ENCODE results near the gene SLC29A2. TPM values are rescaled to one million over a fixed set of nuclear protein-coding genes. Genes with fewer than 3 reads are reported as not detected.
A peak's percentile ranks its signal among the peaks of the same experiment; 100 is the strongest.

The SLC29A2 gene
- total RNA-seq, 1 experiment from 2014 or later: 7.0 TPM

DNA sequence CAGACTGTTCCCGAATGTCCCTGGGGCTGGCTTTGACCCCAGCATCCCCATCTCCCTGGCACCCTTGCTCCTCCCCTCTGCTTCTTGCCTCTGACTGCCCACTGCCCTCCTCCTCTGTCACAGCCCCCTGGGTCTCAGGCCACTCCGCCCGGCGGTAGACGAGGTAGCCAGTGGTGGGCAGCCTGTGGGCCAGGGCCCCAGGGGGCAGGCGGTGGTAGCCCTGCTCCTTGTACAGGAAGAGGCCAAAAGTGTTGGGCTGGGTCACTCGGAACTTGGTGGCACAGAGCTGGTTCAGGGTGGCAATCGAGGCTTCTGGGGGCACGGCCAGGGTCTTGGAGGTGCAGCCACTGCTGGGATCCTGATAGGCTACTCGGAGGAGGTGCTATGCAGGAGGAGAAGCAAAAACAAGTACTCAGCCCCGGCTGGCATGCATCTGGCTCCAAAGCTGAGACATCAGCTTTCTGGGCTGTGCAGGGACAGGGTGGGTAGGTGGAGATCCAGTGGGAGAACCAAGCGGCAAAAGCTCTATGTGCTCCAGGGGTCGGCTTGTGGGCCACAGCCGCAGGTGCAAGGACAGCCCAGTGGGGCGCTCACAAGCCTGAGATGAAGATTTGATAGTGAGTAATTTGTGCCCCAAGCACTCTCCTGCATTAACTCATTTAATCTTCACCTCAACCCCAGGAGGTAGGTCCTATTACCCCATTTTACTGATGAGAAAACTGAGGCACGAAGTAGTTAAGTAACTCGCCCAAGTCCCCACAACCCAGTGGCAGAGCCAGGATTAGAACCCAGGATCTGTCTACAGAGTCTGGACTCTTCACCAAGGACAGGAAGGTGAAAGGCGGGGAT is 39.0 kb downstream of the SLC29A2 start:
- intact Hi-C loops (cut with micrococcal nuclease): no loop called here
- DNase-seq (ENCODE audit: unreplicated experiment): no peak
- no peak overlapping the region for H3K27ac Mint-ChIP-seq (ENCODE audit: low read depth, unreplicated experiment)
- H3K4me1 Mint-ChIP-seq (ENCODE audit: insufficient read depth, unreplicated experiment): peaks cover 32% of the 10 kb centered on the region
- peaks cover 45% of the 10 kb centered on the region for H3K36me3 Mint-ChIP-seq (ENCODE audit: insufficient read depth, unreplicated experiment)
- H3K9me3 Mint-ChIP-seq (ENCODE audit: unreplicated experiment): no peaks in the 10 kb centered on the region
- ChIA-PET POLR2A (interaction anchor here (1.1 to 4.1 kb wide), 3 partner anchors 20 to 40 kb away, joined by 3 to 45 read pairs (median 5); no protein-coding TSS in a partner anchor), CTCF (interaction anchor here (0.6 to 6.0 kb wide), 4 partner anchors 11 to 50 kb away, joined by 3 to 48 read pairs (median 6); no protein-coding TSS in a partner anchor)
- TF ChIP-seq, protein P1, sequence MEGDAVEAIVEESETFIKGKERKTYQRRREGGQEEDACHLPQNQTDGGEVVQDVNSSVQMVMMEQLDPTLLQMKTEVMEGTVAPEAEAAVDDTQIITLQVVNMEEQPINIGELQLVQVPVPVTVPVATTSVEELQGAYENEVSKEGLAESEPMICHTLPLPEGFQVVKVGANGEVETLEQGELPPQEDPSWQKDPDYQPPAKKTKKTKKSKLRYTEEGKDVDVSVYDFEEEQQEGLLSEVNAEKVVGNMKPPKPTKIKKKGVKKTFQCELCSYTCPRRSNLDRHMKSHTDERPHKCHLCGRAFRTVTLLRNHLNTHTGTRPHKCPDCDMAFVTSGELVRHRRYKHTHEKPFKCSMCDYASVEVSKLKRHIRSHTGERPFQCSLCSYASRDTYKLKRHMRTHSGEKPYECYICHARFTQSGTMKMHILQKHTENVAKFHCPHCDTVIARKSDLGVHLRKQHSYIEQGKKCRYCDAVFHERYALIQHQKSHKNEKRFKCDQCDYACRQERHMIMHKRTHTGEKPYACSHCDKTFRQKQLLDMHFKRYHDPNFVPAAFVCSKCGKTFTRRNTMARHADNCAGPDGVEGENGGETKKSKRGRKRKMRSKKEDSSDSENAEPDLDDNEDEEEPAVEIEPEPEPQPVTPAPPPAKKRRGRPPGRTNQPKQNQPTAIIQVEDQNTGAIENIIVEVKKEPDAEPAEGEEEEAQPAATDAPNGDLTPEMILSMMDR (IDR thresholded peaks at IDR 0.05; ENCODE audit: unreplicated experiment): no peak
- H3K27me3 Mint-ChIP-seq (ENCODE audit: insufficient read depth, unreplicated experiment): no peaks in the 10 kb centered on the region
- no peak overlapping the region for H3K4me3 Mint-ChIP-seq (ENCODE audit: unreplicated experiment)
- BruUV-seq (replicated peaks): TSS peak; percentile 25

DNA sequence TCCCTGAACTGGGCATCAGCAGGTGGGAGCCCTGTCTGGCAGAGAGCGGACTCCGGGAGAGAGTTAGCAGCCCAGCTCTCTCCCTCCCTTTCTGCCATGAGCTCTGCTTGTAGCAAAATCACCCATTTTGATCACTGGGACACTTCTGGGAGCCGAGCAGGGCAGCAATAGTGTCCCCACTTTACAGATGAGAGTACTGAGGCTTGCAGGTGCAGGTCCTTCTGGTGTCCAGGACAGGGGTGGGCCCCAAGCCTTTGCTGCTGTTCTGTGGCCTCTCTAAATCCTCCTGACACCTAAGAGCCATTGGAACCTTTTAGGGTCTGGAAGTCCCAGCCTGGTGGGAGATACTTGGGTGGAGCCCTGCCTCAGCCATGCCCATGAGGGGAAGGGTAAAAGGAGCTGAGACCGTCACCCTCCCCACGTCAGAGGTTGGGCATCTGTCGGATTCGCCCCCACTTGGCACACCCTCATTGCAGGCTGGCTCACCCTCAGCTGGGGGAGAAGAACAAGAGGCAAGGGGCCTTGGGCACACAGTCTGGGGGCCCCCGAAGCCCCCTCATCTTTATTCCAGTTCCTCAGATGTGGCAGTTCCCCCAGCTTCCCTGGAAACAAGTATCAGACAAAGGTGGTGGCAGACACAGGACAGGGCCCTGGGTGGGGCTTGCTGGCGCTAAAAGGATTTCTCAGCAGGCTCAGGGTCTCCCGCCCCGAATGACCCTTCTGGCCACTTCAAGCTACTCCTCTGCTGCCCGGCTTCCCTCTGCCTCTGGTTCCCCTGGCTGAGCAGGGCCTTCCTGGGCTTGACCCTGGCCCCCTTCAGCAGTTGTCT is 39.8 kb downstream of the SLC29A2 start:
- Mint-ChIP-seq H3K9me3 (ENCODE audit: unreplicated experiment) (no peaks in the 10 kb centered on the region), H3K4me1 (ENCODE audit: insufficient read depth, unreplicated experiment) (peaks cover 30% of the 10 kb centered on the region), H3K27ac (ENCODE audit: low read depth, unreplicated experiment) (no peak overlapping the region), H3K36me3 (ENCODE audit: insufficient read depth, unreplicated experiment) (peaks cover 39% of the 10 kb centered on the region), H3K4me3 (ENCODE audit: unreplicated experiment) (no peak overlapping the region), H3K27me3 (ENCODE audit: insufficient read depth, unreplicated experiment) (no peaks in the 10 kb centered on the region)
- ChIA-PET CTCF (interaction anchor here (0.6 to 6.0 kb wide), 4 partner anchors 12 to 120 kb away, joined by 3 to 48 read pairs (median 6); no protein-coding TSS in a partner anchor), POLR2A (interaction anchor here (1.0 to 1.3 kb wide), 2 partner anchors 14 to 19 kb away, joined by 4 to 5 read pairs; partner anchors contain the start of gene CD248)
- DNase-seq (ENCODE audit: unreplicated experiment): no peak
- intact Hi-C loops (cut with micrococcal nuclease): no loop called here
- TF ChIP-seq, protein P1 (IDR thresholded peaks at IDR 0.05; ENCODE audit: unreplicated experiment): no peak
- no TSS peak for BruUV-seq (replicated peaks)

DNA sequence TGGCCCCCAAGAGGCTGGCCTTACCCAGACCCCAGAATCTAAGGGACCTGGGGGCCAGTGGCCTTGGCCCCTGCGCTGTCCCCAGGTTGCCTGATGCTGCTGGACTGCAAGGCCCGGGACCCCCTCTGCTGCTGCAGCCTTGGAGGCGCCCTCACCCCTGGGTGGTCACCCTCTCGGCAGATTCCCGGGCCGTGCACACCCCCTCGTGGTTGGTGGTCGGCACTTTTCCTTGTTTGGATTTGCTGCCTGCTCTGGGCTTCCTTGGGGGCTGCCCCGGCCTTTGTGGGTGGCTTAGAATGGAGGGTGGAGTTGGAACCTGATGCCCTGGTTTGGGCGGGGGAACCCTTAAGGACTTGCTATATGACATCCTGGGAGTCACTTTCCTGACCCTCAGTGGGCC is 40.6 kb downstream of the SLC29A2 start:
- Mint-ChIP-seq H3K4me1 (ENCODE audit: insufficient read depth, unreplicated experiment) (peaks cover 32% of the 10 kb centered on the region), H3K9me3 (ENCODE audit: unreplicated experiment) (no peaks in the 10 kb centered on the region), H3K27ac (ENCODE audit: low read depth, unreplicated experiment) (no peak overlapping the region), H3K4me3 (ENCODE audit: unreplicated experiment) (no peak overlapping the region), H3K27me3 (ENCODE audit: insufficient read depth, unreplicated experiment) (no peaks in the 10 kb centered on the region), H3K36me3 (ENCODE audit: insufficient read depth, unreplicated experiment) (peaks cover 33% of the 10 kb centered on the region)
- DNase-seq (ENCODE audit: unreplicated experiment): no peak
- CTCF ChIA-PET: interaction anchor here (2.3 to 6.0 kb wide), 2 partner anchors 20 to 49 kb away, joined by 9 to 48 read pairs; no protein-coding TSS in a partner anchor
- intact Hi-C loops (cut with micrococcal nuclease): no loop called here
- no TSS peak for BruUV-seq (replicated peaks)
- TF ChIP-seq, protein P1 (IDR thresholded peaks at IDR 0.05; ENCODE audit: unreplicated experiment): no peak
- POLR2A ChIA-PET: interaction anchor here (1.0 to 2.5 kb wide), 5 partner anchors 13 to 42 kb away, joined by 4 to 13 read pairs (median 6); partner anchors contain the start of genes BRMS1, CD248 and YIF1A
